ENCODE measurements around the gene MACROD2. TPM values are rescaled to one million over a fixed set of nuclear protein-coding genes. Genes with fewer than 3 reads are reported as not detected.
"Not testable (repeated sequence)": the region's sequence is repeated elsewhere in the genome, so short reads cannot be mapped to it uniquely, and the experiment has no call there.

MACROD2 gene
- polyA plus RNA-seq, 1 donor, result 5.4 TPM

DNA sequence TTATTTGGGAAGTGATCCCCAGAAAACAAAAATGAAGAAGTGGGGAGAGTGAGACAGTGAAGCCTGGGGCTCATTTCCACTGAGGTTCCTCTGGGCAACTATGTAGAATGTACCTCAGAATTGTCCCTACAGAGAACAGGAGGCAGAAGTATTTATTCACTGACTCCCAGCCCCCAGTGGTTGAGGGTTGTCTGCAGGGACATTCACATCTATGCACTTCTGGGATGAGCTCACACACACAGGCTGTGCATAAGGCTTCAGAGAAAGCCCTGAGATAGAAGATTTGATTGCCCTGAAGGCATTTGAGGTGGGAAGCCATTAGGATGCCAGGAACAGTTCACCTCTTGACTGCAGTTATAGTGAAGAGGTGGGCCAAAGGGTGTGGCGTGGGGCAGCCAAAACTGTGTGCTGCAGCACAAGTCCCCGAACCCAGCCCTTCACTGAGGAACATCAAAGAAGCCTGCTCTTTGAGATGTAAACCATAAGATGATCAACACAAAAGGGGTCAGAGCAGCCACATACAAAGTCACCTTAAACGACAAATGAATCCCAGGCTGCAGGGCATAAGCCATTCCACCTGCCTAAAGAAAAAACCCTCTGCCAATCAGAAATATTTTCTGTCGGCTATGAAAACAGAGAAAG is 1195.9 kb downstream of the MACROD2 start:
- no peaks in the 10 kb centered on the region for H3K36me3 ChIP-seq (ENCODE audit: control insufficient read depth, insufficient read depth, low read length)
- no peak for DNase-seq
- H3K27ac ChIP-seq (ENCODE audit: low read length), result no peak overlapping the region
- no peaks in the 10 kb centered on the region for H3K27me3 ChIP-seq (ENCODE audit: control insufficient read depth, insufficient read depth, low read length)
- no peak overlapping the region for H3K4me3 ChIP-seq (ENCODE audit: low read length)
- H3K4me1 ChIP-seq (ENCODE audit: control insufficient read depth, insufficient read depth, low read length), result no peaks in the 10 kb centered on the region
- 60% methylated on average over 1 of the region's 4 CpGs for WGBS (ENCODE audit: insufficient coverage, low lambda C conversion rate)
- no peaks in the 10 kb centered on the region for H3K9me3 ChIP-seq (ENCODE audit: control insufficient read depth, low read depth, low read length)

DNA sequence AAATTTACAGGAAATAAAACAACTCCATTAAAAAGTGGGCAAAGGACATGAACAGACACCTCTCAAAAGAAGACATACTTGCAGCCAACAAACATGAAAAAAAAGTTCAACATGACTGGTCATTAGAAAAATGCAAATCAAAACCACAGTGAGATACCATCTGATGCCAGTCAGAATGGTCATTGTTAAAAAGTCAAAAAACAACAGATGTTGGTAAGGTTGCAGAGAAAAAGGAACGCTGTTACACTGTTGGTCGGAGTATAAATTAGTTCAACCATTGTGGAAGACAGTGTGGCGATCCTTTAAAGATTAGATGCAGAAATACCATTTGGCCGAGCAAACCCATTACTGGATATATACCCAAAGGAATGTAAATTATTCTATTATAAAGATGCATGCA is 1200.1 kb downstream of the MACROD2 start:
- no peak overlapping the region for H3K4me3 ChIP-seq (ENCODE audit: low read length)
- H3K27me3 ChIP-seq (ENCODE audit: control insufficient read depth, insufficient read depth, low read length), result no peaks in the 10 kb centered on the region
- H3K27ac ChIP-seq (ENCODE audit: low read length), result no peak overlapping the region
- no peaks in the 10 kb centered on the region for H3K9me3 ChIP-seq (ENCODE audit: control insufficient read depth, low read depth, low read length)
- 100% methylated on average over 3 of the region's 4 CpGs for WGBS (ENCODE audit: insufficient coverage, low lambda C conversion rate)
- no peaks in the 10 kb centered on the region for H3K36me3 ChIP-seq (ENCODE audit: control insufficient read depth, insufficient read depth, low read length)
- no peak for DNase-seq
- no peaks in the 10 kb centered on the region for H3K4me1 ChIP-seq (ENCODE audit: control insufficient read depth, insufficient read depth, low read length)

DNA sequence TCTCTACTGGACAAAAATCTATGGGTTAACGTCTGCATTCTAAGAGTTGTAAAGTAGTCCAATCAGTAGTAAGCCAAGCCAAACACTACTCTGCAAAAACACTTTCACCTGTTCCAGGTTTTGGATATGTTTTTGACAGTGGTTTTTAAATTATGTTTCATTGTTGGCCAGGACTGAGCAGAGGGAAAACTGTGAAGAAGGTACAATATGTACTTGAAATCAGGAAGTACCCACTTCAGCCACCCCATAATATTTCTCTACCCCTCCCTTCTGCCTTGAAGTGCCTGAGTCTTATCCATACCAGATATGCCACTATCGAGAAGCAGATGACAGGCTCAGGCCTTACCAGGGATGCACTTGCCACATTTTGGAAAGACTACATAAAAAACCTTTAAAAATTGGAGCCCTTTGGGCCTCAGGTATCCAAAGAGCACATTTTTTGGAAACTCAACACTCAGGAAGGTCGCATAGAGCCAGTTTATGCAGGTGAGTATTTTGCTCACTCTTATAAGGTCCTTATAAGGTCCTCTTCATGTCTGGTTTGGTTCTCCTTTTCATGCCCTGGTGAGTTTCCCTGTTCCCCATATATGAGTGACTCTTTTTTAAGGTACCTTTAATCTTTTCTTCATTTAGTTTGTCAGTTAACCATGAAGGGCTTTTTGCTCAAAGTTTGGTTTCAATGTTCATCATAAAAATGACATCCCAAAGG is 1201.4 kb downstream of the MACROD2 start:
- Histone ChIP-seq H3K36me3 (ENCODE audit: control insufficient read depth, insufficient read depth, low read length) (no peaks in the 10 kb centered on the region), H3K27me3 (ENCODE audit: control insufficient read depth, insufficient read depth, low read length) (no peaks in the 10 kb centered on the region), H3K9me3 (ENCODE audit: control insufficient read depth, low read depth, low read length) (no peaks in the 10 kb centered on the region), H3K4me3 (ENCODE audit: low read length) (no peak overlapping the region), H3K4me1 (ENCODE audit: control insufficient read depth, insufficient read depth, low read length) (no peaks in the 10 kb centered on the region), H3K27ac (ENCODE audit: low read length) (no peak overlapping the region)
- no peak for DNase-seq
- WGBS (ENCODE audit: insufficient coverage, low lambda C conversion rate), result no CpG with 5 or more reads among the region's 3 CpGs

DNA sequence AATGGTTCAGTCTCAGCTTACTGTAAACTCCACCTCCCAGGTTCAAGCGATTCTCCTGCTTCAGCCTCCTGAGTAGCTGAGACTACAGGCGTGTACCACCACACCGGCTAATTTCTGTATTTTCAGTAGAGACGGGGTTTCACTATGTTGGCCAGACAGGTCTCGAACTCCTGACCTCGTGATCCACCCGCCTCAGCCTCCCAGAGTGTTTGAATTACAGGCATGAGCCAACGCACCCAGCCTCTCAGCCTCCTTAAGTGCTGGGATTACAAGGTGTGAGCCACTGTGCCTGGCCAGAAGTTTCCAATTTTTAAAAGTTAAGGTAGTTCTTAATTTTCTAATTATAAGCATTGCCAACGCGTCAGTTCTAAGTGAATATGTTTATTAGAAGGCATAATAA is 1202.7 kb downstream of the MACROD2 start:
- H3K4me1 ChIP-seq (ENCODE audit: control insufficient read depth, insufficient read depth, low read length); H3K27me3 ChIP-seq (ENCODE audit: control insufficient read depth, insufficient read depth, low read length); H3K36me3 ChIP-seq (ENCODE audit: control insufficient read depth, insufficient read depth, low read length); H3K4me3 ChIP-seq (ENCODE audit: low read length); H3K9me3 ChIP-seq (ENCODE audit: control insufficient read depth, low read depth, low read length); H3K27ac ChIP-seq (ENCODE audit: low read length); DNase-seq: not testable (repeated sequence)
- 100% methylated on average over 2 of the region's 10 CpGs for WGBS (ENCODE audit: insufficient coverage, low lambda C conversion rate)

DNA sequence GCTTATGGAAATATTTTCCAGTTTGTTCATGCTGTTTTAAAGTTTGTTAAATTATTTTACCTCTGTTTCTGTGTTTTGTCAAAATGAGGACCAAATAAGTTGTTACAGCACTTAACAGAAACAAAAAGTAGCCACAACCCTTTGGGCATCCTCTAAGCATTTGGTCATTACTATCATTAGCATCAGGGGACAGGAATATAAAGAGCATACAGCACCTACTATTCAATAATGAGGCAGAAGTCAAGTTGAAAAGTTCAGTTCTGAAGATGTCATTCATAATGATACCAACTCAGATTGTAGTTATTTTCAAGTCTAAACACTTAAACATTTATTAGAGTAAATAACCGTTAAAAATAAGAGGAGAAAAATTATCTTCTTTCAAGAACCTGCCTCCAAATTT is 1204.4 kb downstream of the MACROD2 start:
- Histone ChIP-seq H3K4me1 (ENCODE audit: control insufficient read depth, insufficient read depth, low read length) (no peaks in the 10 kb centered on the region), H3K27ac (ENCODE audit: low read length) (no peak overlapping the region), H3K27me3 (ENCODE audit: control insufficient read depth, insufficient read depth, low read length) (no peaks in the 10 kb centered on the region), H3K9me3 (ENCODE audit: control insufficient read depth, low read depth, low read length) (no peaks in the 10 kb centered on the region), H3K36me3 (ENCODE audit: control insufficient read depth, insufficient read depth, low read length) (no peaks in the 10 kb centered on the region), H3K4me3 (ENCODE audit: low read length) (no peak overlapping the region)
- no peak for DNase-seq
- no CpG with 5 or more reads among the region's 1 CpG for WGBS (ENCODE audit: insufficient coverage, low lambda C conversion rate)

DNA sequence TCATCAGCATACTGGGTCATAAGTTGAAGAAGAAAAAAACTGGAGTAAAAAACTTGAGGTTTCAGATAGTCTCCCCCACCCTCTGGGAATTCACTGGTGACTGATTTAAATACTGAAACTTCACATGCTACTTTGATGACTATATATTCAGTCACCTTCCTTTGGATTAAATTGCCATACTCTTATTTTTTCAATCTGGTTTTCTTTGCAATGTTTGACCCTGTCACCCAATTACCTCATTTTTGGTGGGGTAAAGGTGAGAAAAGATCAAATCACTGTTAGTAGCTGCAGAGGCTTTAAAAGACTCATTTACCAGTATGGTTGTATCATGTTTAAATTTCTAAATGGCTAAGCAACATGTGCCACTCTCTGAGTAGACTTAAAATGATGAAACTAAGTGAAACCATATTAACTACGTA is 1204.8 kb downstream of the MACROD2 start:
- H3K36me3 ChIP-seq (ENCODE audit: control insufficient read depth, insufficient read depth, low read length), result no peaks in the 10 kb centered on the region
- no peaks in the 10 kb centered on the region for H3K27me3 ChIP-seq (ENCODE audit: control insufficient read depth, insufficient read depth, low read length)
- DNase-seq, result no peak
- no peaks in the 10 kb centered on the region for H3K4me1 ChIP-seq (ENCODE audit: control insufficient read depth, insufficient read depth, low read length)
- no peak overlapping the region for H3K4me3 ChIP-seq (ENCODE audit: low read length)
- H3K9me3 ChIP-seq (ENCODE audit: control insufficient read depth, low read depth, low read length), result no peaks in the 10 kb centered on the region
- WGBS (ENCODE audit: insufficient coverage, low lambda C conversion rate), result no CpG with 5 or more reads among the region's 1 CpG
- no peak overlapping the region for H3K27ac ChIP-seq (ENCODE audit: low read length)

DNA sequence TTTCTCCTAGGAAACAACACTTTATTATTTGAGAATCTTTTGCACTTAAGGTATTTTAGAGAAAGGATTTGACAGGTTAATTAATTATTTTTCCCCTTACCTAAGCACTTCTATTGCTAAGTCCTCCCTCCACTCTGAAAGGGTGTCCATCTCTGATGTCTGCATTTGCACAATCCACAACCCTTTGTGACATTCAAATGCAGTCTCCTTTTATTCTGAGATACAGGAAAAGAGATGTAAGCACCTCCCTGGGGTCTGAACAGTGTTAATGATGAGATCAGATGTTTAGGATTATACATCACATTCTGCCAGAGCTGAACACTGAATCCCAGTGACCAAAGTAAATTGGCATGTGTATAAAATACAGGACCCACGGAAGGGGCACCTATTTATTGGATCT is 1206.3 kb downstream of the MACROD2 start:
- no peaks in the 10 kb centered on the region for H3K27me3 ChIP-seq (ENCODE audit: control insufficient read depth, insufficient read depth, low read length)
- no CpG with 5 or more reads among the region's 1 CpG for WGBS (ENCODE audit: insufficient coverage, low lambda C conversion rate)
- no peak for DNase-seq
- no peak overlapping the region for H3K4me3 ChIP-seq (ENCODE audit: low read length)
- H3K36me3 ChIP-seq (ENCODE audit: control insufficient read depth, insufficient read depth, low read length), result no peaks in the 10 kb centered on the region
- H3K9me3 ChIP-seq (ENCODE audit: control insufficient read depth, low read depth, low read length), result no peaks in the 10 kb centered on the region
- no peak overlapping the region for H3K27ac ChIP-seq (ENCODE audit: low read length)
- no peaks in the 10 kb centered on the region for H3K4me1 ChIP-seq (ENCODE audit: control insufficient read depth, insufficient read depth, low read length)

DNA sequence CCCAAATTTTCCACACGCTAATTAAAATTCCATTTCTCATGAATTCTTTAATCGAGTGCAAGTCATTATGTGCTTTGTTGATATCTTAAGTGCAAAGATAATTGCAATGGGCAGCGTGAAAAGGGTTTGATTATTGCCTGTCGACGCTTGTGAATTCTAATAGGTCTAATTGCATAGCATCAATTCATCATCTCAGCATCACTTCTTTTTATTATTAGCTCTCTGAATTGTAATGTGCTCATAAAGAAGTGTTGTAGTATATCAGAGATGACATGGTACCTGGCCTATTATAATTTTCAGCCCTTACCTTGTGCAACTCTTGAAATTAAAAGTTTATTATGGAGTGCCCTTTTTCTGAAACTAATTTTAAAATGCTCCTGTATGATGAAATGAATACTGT is 1208.9 kb downstream of the MACROD2 start:
- no peak overlapping the region for H3K4me3 ChIP-seq (ENCODE audit: low read length)
- no peak for DNase-seq
- H3K27ac ChIP-seq (ENCODE audit: low read length), result no peak overlapping the region
- no peaks in the 10 kb centered on the region for H3K4me1 ChIP-seq (ENCODE audit: control insufficient read depth, insufficient read depth, low read length)
- H3K9me3 ChIP-seq (ENCODE audit: control insufficient read depth, low read depth, low read length), result no peaks in the 10 kb centered on the region
- 100% methylated on average over 3 of the region's 5 CpGs for WGBS (ENCODE audit: insufficient coverage, low lambda C conversion rate)
- no peaks in the 10 kb centered on the region for H3K27me3 ChIP-seq (ENCODE audit: control insufficient read depth, insufficient read depth, low read length)
- no peaks in the 10 kb centered on the region for H3K36me3 ChIP-seq (ENCODE audit: control insufficient read depth, insufficient read depth, low read length)

DNA sequence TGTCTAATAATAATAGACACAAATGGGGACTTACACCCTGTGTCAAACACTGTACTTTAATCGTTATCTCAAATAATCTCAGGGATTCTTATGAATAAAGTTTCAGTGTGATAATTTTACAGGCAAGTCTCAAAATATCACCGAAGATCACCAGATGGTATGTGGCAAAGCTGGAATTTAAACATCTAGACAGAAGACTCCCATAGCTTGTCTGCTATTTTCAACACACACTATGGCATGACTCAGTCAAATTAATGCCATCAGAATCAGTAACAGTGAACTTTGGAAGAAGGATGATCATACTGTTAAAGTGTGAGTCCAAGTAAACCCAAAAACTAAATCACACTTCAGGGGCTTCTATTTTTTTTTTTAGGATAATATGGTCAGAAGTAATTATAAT is 1209.7 kb downstream of the MACROD2 start:
- WGBS (ENCODE audit: insufficient coverage, low lambda C conversion rate), result no CpG with 5 or more reads among the region's 2 CpGs
- DNase-seq, result no peak
- Histone ChIP-seq H3K9me3 (ENCODE audit: control insufficient read depth, low read depth, low read length) (no peaks in the 10 kb centered on the region), H3K36me3 (ENCODE audit: control insufficient read depth, insufficient read depth, low read length) (no peaks in the 10 kb centered on the region), H3K4me1 (ENCODE audit: control insufficient read depth, insufficient read depth, low read length) (no peaks in the 10 kb centered on the region), H3K4me3 (ENCODE audit: low read length) (no peak overlapping the region), H3K27me3 (ENCODE audit: control insufficient read depth, insufficient read depth, low read length) (no peaks in the 10 kb centered on the region), H3K27ac (ENCODE audit: low read length) (no peak overlapping the region)

DNA sequence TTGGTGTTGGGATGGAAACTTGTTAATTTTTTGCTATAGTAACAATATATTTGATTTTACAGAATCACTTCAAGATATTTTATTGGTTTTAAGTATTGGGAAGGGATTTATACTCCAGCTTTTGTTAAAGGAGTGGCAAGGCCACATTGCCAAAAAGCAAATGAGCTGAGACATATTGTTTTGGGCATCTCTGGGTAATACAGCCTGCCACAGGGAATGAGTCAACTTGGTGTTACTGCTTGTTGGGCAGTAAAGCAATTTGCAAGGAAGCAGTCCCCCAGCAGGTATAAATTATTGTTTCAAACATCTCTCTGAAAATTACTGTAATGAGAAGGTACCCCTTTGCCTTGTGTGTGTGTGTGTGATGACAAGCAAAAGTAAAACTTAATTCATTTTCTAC is 1210.4 kb downstream of the MACROD2 start:
- DNase-seq, result no peak
- no peaks in the 10 kb centered on the region for H3K9me3 ChIP-seq (ENCODE audit: control insufficient read depth, low read depth, low read length)
- H3K36me3 ChIP-seq (ENCODE audit: control insufficient read depth, insufficient read depth, low read length), result no peaks in the 10 kb centered on the region
- no peak overlapping the region for H3K4me3 ChIP-seq (ENCODE audit: low read length)
- H3K4me1 ChIP-seq (ENCODE audit: control insufficient read depth, insufficient read depth, low read length), result no peaks in the 10 kb centered on the region
- no peaks in the 10 kb centered on the region for H3K27me3 ChIP-seq (ENCODE audit: control insufficient read depth, insufficient read depth, low read length)
- no peak overlapping the region for H3K27ac ChIP-seq (ENCODE audit: low read length)

DNA sequence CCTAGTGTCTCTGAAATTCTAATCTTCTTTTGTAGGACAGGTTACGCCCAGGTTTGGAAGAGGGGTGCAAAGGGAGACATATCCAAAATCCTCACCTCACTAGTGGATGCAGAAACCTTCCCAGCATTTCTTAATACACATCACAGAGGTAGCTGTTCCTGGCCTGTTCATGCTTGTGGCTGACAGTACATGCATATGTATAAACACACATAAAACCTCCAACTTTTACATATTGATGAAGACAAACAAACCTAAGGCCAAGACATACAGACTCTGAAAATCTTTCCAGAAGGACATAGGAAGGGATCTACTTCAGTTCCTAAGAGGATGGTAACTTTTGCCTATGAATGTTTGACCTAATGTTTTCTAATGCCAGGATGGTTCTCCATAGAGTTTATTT is 1214.2 kb downstream of the MACROD2 start:
- no peaks in the 10 kb centered on the region for H3K27me3 ChIP-seq (ENCODE audit: control insufficient read depth, insufficient read depth, low read length)
- no peak overlapping the region for H3K4me3 ChIP-seq (ENCODE audit: low read length)
- WGBS (ENCODE audit: insufficient coverage, low lambda C conversion rate), result no CpG with 5 or more reads among the region's 1 CpG
- no peaks in the 10 kb centered on the region for H3K36me3 ChIP-seq (ENCODE audit: control insufficient read depth, insufficient read depth, low read length)
- no peak for DNase-seq
- H3K4me1 ChIP-seq (ENCODE audit: control insufficient read depth, insufficient read depth, low read length), result no peaks in the 10 kb centered on the region
- no peaks in the 10 kb centered on the region for H3K9me3 ChIP-seq (ENCODE audit: control insufficient read depth, low read depth, low read length)
- no peak overlapping the region for H3K27ac ChIP-seq (ENCODE audit: low read length)
